ENCODE measurements around the gene NIN.

The NIN gene

GRCh38 chr14:50759800-50760543, 71.0 kb downstream of the NIN start:
- no peak for DNase-seq

DNA sequence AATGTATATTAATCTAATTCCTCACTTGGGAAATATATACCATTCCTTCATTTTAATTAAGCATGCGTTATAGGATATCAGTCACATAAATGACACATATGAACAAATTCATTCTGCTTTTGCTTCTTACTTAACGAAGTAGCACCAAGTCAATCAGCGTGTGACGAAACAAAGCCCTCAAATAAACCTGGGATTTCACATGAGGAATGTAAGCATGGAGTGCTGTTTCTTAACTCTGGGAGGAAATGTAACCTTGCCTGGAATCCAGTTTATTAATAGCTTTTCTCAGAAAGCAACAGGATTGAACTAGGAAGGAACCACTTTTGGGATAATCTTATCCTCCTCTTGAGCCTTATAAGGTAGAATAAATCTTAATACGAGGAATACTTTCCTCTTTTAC, 72.0 kb downstream of the NIN start:
- DNase-seq: no peak

DNA sequence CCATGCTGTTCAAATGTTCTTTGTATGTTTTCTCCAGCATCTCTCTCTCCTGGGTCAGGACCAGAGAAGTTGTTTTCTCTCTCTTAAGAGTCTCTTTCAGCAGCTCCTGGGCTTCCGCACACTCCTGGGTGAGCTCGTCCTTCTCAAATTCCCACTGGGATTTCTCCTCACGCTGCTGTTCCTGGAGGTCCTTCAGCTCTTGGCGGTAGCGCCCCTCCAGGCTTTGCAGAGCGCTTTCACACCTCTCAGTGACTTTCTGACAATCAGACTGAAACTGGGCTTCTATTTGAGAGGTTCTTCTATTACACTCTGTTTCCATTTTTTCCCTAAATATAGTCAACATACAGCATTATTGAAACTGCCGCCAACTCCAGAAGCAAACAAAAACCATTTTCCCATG, 72.7 kb downstream of the NIN start:
- no peak for DNase-seq

- no peak for DNase-seq
Measured at GRCh38 chr14:50757702-50758101, 73.3 kb downstream of the NIN start.

- no peak for DNase-seq
Measured at GRCh38 chr14:50756300-50756699, 74.7 kb downstream of the NIN start.

GRCh38 chr14:50750323-50750722, 80.6 kb downstream of the NIN start:
- no peak for DNase-seq

GRCh38 chr14:50745401-50746058, 85.4 kb downstream of the NIN start:
- no peak for DNase-seq

DNA sequence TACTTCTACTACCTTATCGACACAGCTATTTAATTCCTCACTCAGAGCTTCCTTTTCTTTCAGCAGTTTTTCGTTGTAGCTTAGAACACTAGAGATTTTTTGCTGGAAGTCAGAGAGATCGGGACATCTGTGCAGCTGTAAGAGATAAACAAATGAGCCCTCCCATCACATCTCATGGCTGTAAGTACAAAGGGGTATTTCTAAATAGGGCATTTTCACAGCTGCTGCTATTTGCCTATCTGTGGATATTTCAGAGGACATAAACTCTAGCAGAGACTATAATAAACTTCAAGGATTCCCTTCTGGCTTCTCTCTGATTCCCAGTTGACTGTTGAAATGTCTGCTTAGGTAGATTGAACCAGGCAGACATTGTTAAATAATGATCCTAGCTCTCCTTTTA, 86.7 kb downstream of the NIN start:
- DNase-seq: no peak

DNA sequence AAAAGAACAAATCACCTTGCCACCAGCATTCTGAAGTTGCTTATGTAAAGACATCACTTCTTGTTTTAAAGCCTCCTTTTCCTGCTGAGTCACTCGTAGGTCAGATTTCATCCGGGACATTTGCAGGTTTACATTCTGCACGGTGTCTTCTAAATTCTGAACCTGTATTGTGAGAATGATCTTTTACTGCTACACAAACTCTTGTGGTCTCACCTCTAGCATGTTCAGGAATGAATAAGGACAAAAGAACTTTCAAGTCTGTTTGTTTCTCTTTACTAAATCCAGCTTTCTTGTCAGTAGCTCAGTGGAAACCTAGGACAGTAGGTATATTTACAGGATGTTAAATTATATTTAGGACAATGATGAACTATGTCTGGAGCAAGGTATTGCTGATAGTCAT, 89.4 kb downstream of the NIN start:
- DNase-seq: no peak

GRCh38 chr14:50740856-50741255, 90.1 kb downstream of the NIN start:
- DNase-seq: no peak

- DNase-seq: no peak
Measured at GRCh38 chr14:50739186-50739585, 91.8 kb downstream of the NIN start.

GRCh38 chr14:50736932-50737419, 94.0 kb downstream of the NIN start:
- DNase-seq: no peak

GRCh38 chr14:50734950-50735695, 95.8 kb downstream of the NIN start:
- no peak for DNase-seq

GRCh38 chr14:50733494-50733893, 97.5 kb downstream of the NIN start:
- no peak for DNase-seq

DNA sequence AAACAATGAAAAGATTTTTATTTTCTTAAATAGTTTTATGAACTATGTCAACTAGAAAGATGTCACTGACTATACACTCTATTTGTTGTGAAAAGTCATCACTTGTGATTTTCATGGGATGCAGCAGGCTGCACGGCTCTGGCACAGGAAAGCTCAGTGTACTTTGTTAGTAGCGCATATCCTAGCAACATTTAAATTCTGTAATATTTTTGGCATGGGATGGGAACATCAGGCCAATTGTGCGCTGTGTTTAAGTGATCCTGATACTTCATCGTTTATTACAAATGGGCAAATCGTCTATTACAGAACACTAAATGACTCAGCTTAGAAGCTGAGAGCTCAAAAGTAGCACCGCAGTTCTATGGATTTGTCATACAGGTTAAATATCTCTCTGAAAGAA, 102.1 kb downstream of the NIN start:
- DNase-seq: no peak

DNA sequence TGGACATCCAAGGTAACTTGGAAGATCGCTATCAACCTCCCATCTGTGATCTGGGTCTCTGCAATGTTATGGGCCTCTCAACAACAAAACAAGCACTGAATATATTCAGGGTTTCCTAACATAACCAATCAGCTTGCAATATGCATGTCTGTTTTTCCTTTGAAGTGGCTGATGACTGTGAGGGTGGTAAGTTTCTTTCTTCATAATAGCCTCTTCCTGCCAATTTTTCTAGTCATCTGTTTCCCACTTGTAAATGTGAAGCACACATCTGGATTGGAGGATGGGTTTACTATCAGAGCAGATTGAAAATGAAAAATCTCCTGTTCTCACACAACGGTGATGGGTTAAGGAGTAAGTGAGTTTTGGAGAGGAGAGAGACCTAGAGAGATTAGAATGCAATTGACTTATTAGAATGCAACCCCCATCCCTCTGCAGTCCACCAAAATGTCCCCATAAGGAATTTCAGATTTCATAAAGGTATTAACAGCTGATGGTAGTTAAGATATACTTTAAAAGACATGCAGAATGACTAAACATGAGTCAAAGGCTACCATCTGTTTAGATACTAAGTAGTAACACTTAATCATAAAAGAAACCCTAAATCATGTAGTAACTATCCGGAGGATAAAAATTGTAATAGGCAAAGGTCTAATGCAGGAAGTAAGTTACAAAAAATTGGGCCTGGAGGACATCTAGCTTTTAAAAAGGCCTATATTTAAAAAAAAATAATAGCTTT, 104.4 kb downstream of the NIN start:
- no peak for DNase-seq

DNA sequence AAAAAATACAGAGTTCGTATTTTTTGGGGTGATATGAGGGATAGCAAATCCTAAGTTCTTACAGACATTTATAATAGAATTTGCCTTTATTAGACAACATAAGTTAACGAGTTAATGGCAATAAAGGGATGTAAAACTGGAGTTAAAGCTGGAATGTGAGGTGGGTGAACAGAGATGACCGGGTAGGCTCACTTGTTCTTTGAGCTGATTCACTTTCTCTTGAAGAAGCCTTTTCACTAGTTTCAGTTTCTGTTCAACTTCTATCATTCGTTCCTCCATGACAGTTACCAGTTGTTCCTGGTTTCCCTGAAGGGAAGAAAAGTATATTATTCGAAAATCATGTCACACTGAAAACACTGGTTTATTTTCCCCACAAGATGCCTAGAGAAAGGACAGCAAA, 105.2 kb downstream of the NIN start:
- DNase-seq: no peak

DNA sequence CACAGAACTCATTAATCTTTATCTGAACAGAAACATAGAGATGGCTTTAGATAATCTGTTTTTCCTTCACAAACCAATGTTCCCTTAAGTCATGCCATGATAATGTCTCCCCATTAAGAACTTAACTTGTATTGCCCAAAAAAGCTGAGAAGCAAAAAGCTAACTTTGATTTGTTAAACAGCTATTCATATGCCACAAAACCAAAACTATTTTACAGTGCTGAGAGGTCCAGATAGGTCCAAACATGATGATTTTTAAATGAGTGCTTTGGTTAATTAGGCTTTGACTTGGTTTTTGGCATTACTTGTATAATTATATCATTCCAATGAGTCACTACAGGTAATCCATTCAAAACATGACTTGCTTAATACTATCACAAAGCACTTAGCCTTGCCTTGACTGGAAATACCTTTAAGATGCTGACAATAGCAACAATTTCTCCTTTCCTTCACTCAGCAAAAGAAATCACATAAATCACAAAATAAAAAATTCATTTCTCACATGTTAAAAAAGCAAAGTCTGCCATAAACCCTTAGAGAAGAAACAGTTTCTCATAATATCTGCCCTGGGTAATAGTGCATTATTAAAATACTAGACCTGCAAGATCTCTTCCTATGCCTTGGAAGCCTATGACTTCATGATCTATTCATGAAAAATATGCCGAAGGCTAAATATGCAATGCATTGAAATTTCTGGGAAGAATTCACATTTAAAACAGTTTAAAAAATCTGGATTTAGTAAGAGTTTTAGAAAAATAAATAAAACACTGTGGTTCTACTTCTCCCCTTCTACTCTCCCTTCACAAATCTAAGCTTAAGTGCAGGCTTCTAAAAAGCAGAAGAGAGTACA, 110.8 kb downstream of the NIN start:
- no peak for DNase-seq

- no peak for DNase-seq
Measured at GRCh38 chr14:50718949-50719348, 112.0 kb downstream of the NIN start.

DNA sequence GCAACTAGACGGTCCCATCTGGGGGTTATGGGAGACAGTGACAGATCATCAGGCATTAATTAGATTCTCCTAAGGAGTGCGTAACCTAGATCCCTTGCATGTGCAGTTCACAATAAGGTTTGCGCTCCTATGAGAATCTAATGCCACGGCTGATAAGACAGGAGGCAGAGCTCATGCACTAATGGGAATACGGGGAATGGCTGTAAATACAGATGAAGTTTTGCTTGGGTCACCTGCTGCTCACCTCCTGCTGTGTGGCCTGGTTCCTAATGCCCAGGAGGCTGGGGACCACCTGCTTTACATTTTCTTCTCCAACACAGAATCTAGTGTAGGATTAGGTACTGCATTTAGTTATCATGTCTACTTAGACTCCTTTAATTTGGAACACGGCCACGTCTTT, 113.2 kb downstream of the NIN start:
- no peak for DNase-seq

DNA sequence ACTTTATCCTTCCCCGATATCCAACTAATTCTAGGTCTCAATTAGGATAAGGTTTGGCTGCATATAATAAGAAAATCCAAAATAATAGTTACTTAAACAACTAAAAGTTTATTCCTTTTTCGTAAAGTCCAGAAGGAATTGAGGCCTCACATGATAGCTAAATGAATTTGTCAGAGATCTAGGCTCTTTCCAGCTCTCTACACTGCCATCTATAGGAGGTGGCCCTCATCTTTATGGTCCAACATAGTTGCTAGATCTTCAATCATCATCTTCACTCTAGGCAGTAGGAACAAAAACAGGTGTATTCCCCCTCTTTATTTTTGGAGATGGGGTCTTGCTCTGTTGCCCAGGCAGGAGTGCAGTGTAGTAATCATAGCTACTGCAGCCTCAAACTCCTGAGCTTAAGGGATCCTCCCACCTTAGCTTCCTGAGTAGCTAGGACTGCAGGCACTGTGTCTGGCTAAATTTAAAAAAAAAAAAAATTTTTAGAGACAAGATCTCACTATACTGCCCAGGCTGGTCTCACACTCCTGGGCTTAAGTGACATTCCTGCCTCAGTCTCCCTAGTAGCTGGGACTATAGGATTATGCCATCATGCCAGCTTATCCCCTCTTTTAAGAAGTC, 116.4 kb downstream of the NIN start:
- no peak for DNase-seq

DNA sequence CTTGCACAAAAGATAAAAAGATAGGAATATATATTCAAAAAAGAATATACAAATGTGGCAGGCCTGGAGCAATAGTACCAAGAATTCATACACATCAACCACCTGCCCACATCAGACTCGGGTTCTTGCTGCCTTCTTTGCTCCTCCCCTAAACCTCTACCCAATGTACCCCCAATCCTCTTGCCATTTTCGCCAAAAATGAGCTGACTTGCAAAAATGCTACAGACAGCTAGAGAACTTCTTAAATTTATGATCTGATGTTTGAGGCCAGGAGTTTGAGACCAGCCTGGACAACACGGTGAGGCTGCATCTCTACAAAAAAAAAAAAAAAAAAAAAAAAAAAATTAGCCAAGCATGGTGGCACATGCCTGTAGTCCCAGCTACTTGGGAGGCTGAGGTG, 119.9 kb downstream of the NIN start:
- DNase-seq: no peak
